ENCODE results near the gene KLF8.

KLF8 gene

DNA sequence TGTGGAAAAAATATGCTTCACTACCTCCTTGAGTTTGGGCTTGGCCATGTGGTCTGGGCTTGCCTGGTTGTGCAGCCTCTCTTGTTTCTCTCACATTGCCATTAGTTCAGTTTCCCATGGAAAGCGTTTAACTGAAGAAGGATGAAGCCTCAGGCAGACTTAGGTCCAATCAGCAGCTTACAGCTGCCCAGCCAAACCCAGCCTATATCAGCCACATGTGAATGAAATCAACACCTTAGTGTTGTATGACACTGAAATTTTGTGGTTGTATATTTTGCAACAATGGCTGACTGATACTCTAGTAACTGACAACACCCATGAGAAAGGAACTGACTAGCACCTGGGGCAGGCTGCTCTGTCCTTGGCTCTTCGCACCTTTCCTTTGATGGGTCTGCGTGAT is 81.2 kb downstream of the KLF8 start:
- Histone ChIP-seq H3K27me3 (ENCODE audit: control insufficient read depth, insufficient read depth, low read length) (no peaks in the 10 kb centered on the region), H3K4me3 (ENCODE audit: low read depth, low read length) (no peak overlapping the region), H3K9me3 (ENCODE audit: control insufficient read depth, insufficient read depth, low read length) (peaks cover 4% of the 10 kb centered on the region), H3K4me1 (ENCODE audit: control insufficient read depth, insufficient read depth, low read length) (no peaks in the 10 kb centered on the region), H3K9ac (ENCODE audit: low read depth, low read length) (no peak overlapping the region), H3K36me3 (ENCODE audit: control insufficient read depth, insufficient read depth, low read length) (no peaks in the 10 kb centered on the region)

- no peaks in the 10 kb centered on the region for H3K4me1 ChIP-seq (ENCODE audit: control insufficient read depth, insufficient read depth, low read length)
- no peak overlapping the region for H3K9ac ChIP-seq (ENCODE audit: low read depth, low read length)
- no peaks in the 10 kb centered on the region for H3K36me3 ChIP-seq (ENCODE audit: control insufficient read depth, insufficient read depth, low read length)
- H3K27me3 ChIP-seq (ENCODE audit: control insufficient read depth, insufficient read depth, low read length): no peaks in the 10 kb centered on the region
- peaks cover 7% of the 10 kb centered on the region for H3K9me3 ChIP-seq (ENCODE audit: control insufficient read depth, insufficient read depth, low read length)
- no peak overlapping the region for H3K4me3 ChIP-seq (ENCODE audit: low read depth, low read length)
Observed at GRCh38 chrX:56314334-56314733, 82.2 kb downstream of the KLF8 start.

DNA sequence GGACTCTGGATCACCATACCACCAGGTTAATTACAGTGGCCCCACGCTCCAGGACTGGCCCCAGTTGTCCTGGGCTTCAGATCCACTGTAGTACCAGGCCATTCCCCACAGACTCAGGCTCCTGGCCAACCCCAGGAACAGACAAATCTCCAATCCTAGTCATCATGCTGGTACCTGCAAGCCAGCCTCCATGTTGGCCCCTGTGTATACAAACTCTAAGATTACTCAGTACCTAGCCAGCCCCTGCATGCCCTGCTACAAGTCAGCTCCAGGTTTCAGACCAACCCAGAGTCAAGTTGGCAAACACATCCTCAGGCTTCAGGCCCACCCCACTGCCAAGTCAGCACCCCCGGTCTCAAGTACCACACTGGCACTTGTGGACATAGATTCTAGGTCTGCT is 85.9 kb downstream of the KLF8 start:
- H3K9ac ChIP-seq (ENCODE audit: low read depth, low read length): no peak overlapping the region
- H3K4me1 ChIP-seq (ENCODE audit: control insufficient read depth, insufficient read depth, low read length): no peaks in the 10 kb centered on the region
- H3K27me3 ChIP-seq (ENCODE audit: control insufficient read depth, insufficient read depth, low read length): no peaks in the 10 kb centered on the region
- no peaks in the 10 kb centered on the region for H3K36me3 ChIP-seq (ENCODE audit: control insufficient read depth, insufficient read depth, low read length)
- no peak overlapping the region for H3K4me3 ChIP-seq (ENCODE audit: low read depth, low read length)
- H3K9me3 ChIP-seq (ENCODE audit: control insufficient read depth, insufficient read depth, low read length): peaks cover 2% of the 10 kb centered on the region

DNA sequence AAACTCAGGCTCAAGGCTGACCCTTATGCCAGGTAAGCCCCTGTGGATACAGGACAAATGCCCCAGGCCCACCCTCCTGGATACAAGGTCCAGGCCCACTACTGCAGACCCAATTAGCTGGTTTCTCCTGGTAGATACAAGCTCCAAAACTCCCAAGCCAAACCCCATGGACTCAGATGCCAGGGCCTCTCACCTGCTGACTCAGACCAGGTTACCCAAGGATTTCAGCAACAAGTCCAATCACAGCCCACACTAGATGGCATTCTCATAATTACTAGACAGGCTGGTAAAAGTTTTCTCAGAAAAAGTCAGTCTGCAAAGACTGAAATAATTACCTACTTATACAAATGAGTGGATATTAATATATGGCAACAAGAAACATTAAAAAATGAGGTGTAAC is 87.0 kb downstream of the KLF8 start:
- Histone ChIP-seq H3K9me3 (ENCODE audit: control insufficient read depth, insufficient read depth, low read length) (peaks cover 2% of the 10 kb centered on the region), H3K9ac (ENCODE audit: low read depth, low read length) (no peak overlapping the region), H3K4me3 (ENCODE audit: low read depth, low read length) (no peak overlapping the region), H3K4me1 (ENCODE audit: control insufficient read depth, insufficient read depth, low read length) (no peaks in the 10 kb centered on the region), H3K27me3 (ENCODE audit: control insufficient read depth, insufficient read depth, low read length) (no peaks in the 10 kb centered on the region), H3K36me3 (ENCODE audit: control insufficient read depth, insufficient read depth, low read length) (no peaks in the 10 kb centered on the region)
